Mesenchymal stem cell (in vitro differentiated cells and primary cell): ENCODE data around the gene CDC42SE1.

ENCODE experiments used
- DNase-seq: peaks from one replicate; pipeline ENCODE4 v3.0.0-alpha.2; 2013
- H2AFZ ChIP-seq: one replicate; pipeline ENCODE4 v1.6.1; 2013; ENCODE audit warnings: low read depth, mild to moderate bottlenecking, control low read depth, inconsistent platforms, low read length, moderate library complexity
- H2AK5ac ChIP-seq: 2 replicates; pipeline ENCODE4 v1.6.1; 2013; ENCODE audit warnings: low read length, moderate library complexity, mild to moderate bottlenecking, inconsistent platforms; ENCODE audit not compliant: severe bottlenecking
- H2BK120ac ChIP-seq: one replicate; pipeline ENCODE4 v1.6.1; 2013; ENCODE audit warnings: low read depth, mild to moderate bottlenecking, inconsistent platforms, low read length, moderate library complexity
- H2BK12ac ChIP-seq, 2 experiments: one replicate each; pipeline ENCODE4 v1.6.1; 2013; ENCODE audit warnings: inconsistent platforms in 2 of 2, low read length in 2 of 2, mild to moderate bottlenecking in 2 of 2, moderate library complexity in 2 of 2, control low read depth in 1 of 2
- H2BK15ac ChIP-seq: one replicate; pipeline ENCODE4 v1.6.1; 2013; ENCODE audit warnings: mild to moderate bottlenecking, low read depth, inconsistent platforms; ENCODE audit not compliant: poor library complexity, severe bottlenecking
- H2BK5ac ChIP-seq: 2 replicates; pipeline ENCODE4 v1.6.1; 2013; ENCODE audit warnings: low read depth, mild to moderate bottlenecking, low read length, control low read depth, inconsistent platforms; ENCODE audit not compliant: poor library complexity, severe bottlenecking
- H3K14ac ChIP-seq, 2 experiments: one replicate each; pipeline ENCODE4 v1.6.1; 2013; ENCODE audit warnings: inconsistent platforms in 2 of 2, low read length in 2 of 2, control low read depth in 1 of 2, mild to moderate bottlenecking in 1 of 2, moderate library complexity in 1 of 2
- H3K18ac ChIP-seq, 2 experiments: one replicate each; pipeline ENCODE4 v1.6.1; 2013; ENCODE audit warnings: inconsistent platforms in 2 of 2, low read length in 2 of 2, control low read depth in 1 of 2, low read depth in 1 of 2, mild to moderate bottlenecking in 1 of 2
- H3K23ac ChIP-seq, 2 experiments: one replicate each; pipeline ENCODE4 v1.6.1; 2013; ENCODE audit warnings: inconsistent platforms in 2 of 2, low read length in 2 of 2, mild to moderate bottlenecking in 2 of 2, moderate library complexity in 2 of 2, control low read depth in 1 of 2
- H3K27ac ChIP-seq: 2 replicates; pipeline ENCODE4 v1.5.1; 2013; ENCODE audit warnings: mild to moderate bottlenecking, moderate library complexity, low read length, control low read depth, inconsistent platforms; ENCODE audit not compliant: poor library complexity, severe bottlenecking
- H3K27me3 ChIP-seq, 2 experiments: 2 replicates each; pipeline versions ENCODE4 v1.6.1 to v1.7.0; 2013; ENCODE audit warnings: low read length in 2 of 2, mild to moderate bottlenecking in 2 of 2, moderate library complexity in 2 of 2, control low read depth in 1 of 2, inconsistent platforms in 1 of 2; ENCODE audit not compliant: control insufficient read depth in 1 of 2, insufficient read depth in 1 of 2
- H3K36me3 ChIP-seq, 2 experiments: 2 replicates each; pipeline versions ENCODE4 v1.6.1 to v1.7.0; 2013; ENCODE audit warnings: low read length in 2 of 2, control low read depth in 1 of 2, inconsistent platforms in 1 of 2, low read depth in 1 of 2, mild to moderate bottlenecking in 1 of 2; ENCODE audit not compliant: insufficient read depth in 2 of 2, control insufficient read depth in 1 of 2
- H3K4ac ChIP-seq, 2 experiments: one replicate each; pipeline ENCODE4 v1.6.1; 2013; ENCODE audit warnings: inconsistent platforms in 2 of 2, low read length in 2 of 2, mild to moderate bottlenecking in 2 of 2, moderate library complexity in 2 of 2, control low read depth in 1 of 2, low read depth in 1 of 2
- H3K4me1 ChIP-seq: 2 replicates; pipeline ENCODE4 v1.6.1; 2013; ENCODE audit warnings: low read depth, low read length, control low read depth; ENCODE audit not compliant: control insufficient read depth, insufficient read depth
- H3K4me2 ChIP-seq: 2 replicates; pipeline ENCODE4 v1.6.1; 2013; ENCODE audit warnings: low read length, mild to moderate bottlenecking, inconsistent platforms; ENCODE audit not compliant: poor library complexity, severe bottlenecking
- H3K4me3 ChIP-seq, 2 experiments: 2 replicates each; pipeline versions ENCODE4 v1.5.1 to v1.7.0; 2013; ENCODE audit warnings: low read length in 2 of 2, mild to moderate bottlenecking in 2 of 2, control low read depth in 1 of 2, low read depth in 1 of 2; ENCODE audit not compliant: insufficient read depth in 1 of 2
- H3K79me1 ChIP-seq: replicated peaks from 2 replicates; pipeline ENCODE4 v1.6.1; 2013; ENCODE audit warnings: mild to moderate bottlenecking, control low read depth, low read length, inconsistent platforms; ENCODE audit not compliant: poor library complexity, severe bottlenecking
- H3K9ac ChIP-seq: 2 replicates; pipeline ENCODE4 v1.7.0; 2013; ENCODE audit warnings: mild to moderate bottlenecking, low read length, moderate library complexity
- H3K9me3 ChIP-seq: 2 replicates; pipeline ENCODE4 v1.7.0; 2013; ENCODE audit warnings: mild to moderate bottlenecking, low read length; ENCODE audit not compliant: control insufficient read depth
- H4K8ac ChIP-seq: one replicate; pipeline ENCODE4 v1.6.1; 2013; ENCODE audit warnings: inconsistent platforms, mild to moderate bottlenecking, low read length, moderate library complexity
- H4K91ac ChIP-seq: one replicate; pipeline ENCODE4 v1.6.1; 2013; ENCODE audit warnings: mild to moderate bottlenecking, low read length, inconsistent platforms
- WGBS: methylation state at CpG from one replicate; pipeline ENCODE4 v1.1.7; 2013; ENCODE audit warnings: mixed read lengths; 5-methylcytosine and 5-hydroxymethylcytosine counted together

Gene CDC42SE1

GRCh38 chr1:151026460-151026859, 33.0 kb downstream of the CDC42SE1 start:
- H3K9me3 ChIP-seq, result no peaks in the 10 kb centered on the region
- no peaks in the 10 kb centered on the region for H3K27me3 ChIP-seq
- H3K4me2 ChIP-seq, result no peak overlapping the region
- no peak overlapping the region for H3K4me3 ChIP-seq
- no peak overlapping the region for H3K9ac ChIP-seq
- no peak overlapping the region for H2BK5ac ChIP-seq
- no peak overlapping the region for H2AFZ ChIP-seq
- no peak overlapping the region for H2BK120ac ChIP-seq
- H2BK15ac ChIP-seq, result no peak overlapping the region
- no peak overlapping the region for H3K18ac ChIP-seq
- H3K79me1 ChIP-seq, result peaks cover 5% of the 10 kb centered on the region
- H2BK12ac ChIP-seq, result no peak overlapping the region
- no peak overlapping the region for H3K14ac ChIP-seq
- H3K27ac ChIP-seq, result no peak overlapping the region
- no peak for DNase-seq
- H3K4ac ChIP-seq, result no peak overlapping the region
- no peak overlapping the region for H2AK5ac ChIP-seq
- peaks cover 26 to 60% of the 10 kb centered on the region in 2 experiments for H3K36me3 ChIP-seq
- peaks cover 14% of the 10 kb centered on the region for H3K4me1 ChIP-seq
- no peak overlapping the region for H4K8ac ChIP-seq
- no peak overlapping the region for H3K23ac ChIP-seq
- no peak overlapping the region for H4K91ac ChIP-seq

GRCh38 chr1:151024540-151025146, 34.8 kb downstream of the CDC42SE1 start:
- Histone ChIP-seq H3K4me3 (no peak overlapping the region), H4K8ac (no peak overlapping the region), H3K9ac (no peak overlapping the region), H2AK5ac (peak overlapping the region; percentile 46), H3K27me3 (no peaks in the 10 kb centered on the region), H2BK5ac (peak overlapping the region; percentile 46), H4K91ac (no peak overlapping the region), H2BK15ac (no peak overlapping the region), H2BK12ac (no peak overlapping the region), H3K27ac (no peak overlapping the region), H3K14ac (no peak overlapping the region), H3K9me3 (no peaks in the 10 kb centered on the region), H3K79me1 (peaks cover 5% of the 10 kb centered on the region), H3K4me2 (no peak overlapping the region), H3K36me3 (peaks cover 23 to 46% of the 10 kb centered on the region in 2 experiments), H3K4me1 (peaks cover 14% of the 10 kb centered on the region), H2AFZ (no peak overlapping the region), H3K18ac (no peak overlapping the region), H2BK120ac (no peak overlapping the region), H3K23ac (no peak overlapping the region), H3K4ac (no peak overlapping the region)
- 50% methylated on average over 5 of the region's 6 CpGs for WGBS
- peak; percentile 71 for DNase-seq

GRCh38 chr1:151013518-151013917, 45.9 kb downstream of the CDC42SE1 start:
- Histone ChIP-seq H3K9me3 (no peaks in the 10 kb centered on the region), H3K14ac (no peak overlapping the region), H2BK15ac (no peak overlapping the region), H3K18ac (peak overlapping the region in 1 of 2 experiments; percentile 61), H4K8ac (no peak overlapping the region), H3K4me1 (peaks cover 7% of the 10 kb centered on the region), H2BK120ac (no peak overlapping the region), H4K91ac (no peak overlapping the region), H3K79me1 (peaks cover 20% of the 10 kb centered on the region), H2BK12ac (peak overlapping the region in 1 of 2 experiments; percentile 11), H3K27me3 (no peaks in the 10 kb centered on the region), H3K4ac (no peak overlapping the region), H3K4me2 (no peak overlapping the region), H2AK5ac (no peak overlapping the region), H3K9ac (no peak overlapping the region), H3K27ac (peak overlapping the region; percentile 58), H3K23ac (no peak overlapping the region), H2BK5ac (no peak overlapping the region), H2AFZ (no peak overlapping the region), H3K36me3 (peaks cover 0 to 9% of the 10 kb centered on the region in 2 experiments), H3K4me3 (no peak overlapping the region)
- peak; percentile 89 for DNase-seq
- 56% methylated on average over 1 of the region's 2 CpGs for WGBS

GRCh38 chr1:151012684-151013471, 46.5 kb downstream of the CDC42SE1 start:
- Histone ChIP-seq H3K23ac (no peak overlapping the region), H4K91ac (no peak overlapping the region), H3K4me1 (peaks cover 8% of the 10 kb centered on the region), H4K8ac (no peak overlapping the region), H2AFZ (no peak overlapping the region), H3K4ac (no peak overlapping the region), H3K36me3 (peaks cover 0 to 3% of the 10 kb centered on the region in 2 experiments), H2BK12ac (peak overlapping the region in 1 of 2 experiments; percentile 11), H3K79me1 (peaks cover 22% of the 10 kb centered on the region), H3K9me3 (no peaks in the 10 kb centered on the region), H3K27ac (peak overlapping the region; percentile 58), H3K18ac (peak overlapping the region in 1 of 2 experiments; percentile 61), H3K9ac (no peak overlapping the region), H2BK5ac (no peak overlapping the region), H3K14ac (no peak overlapping the region), H3K4me2 (peak overlapping the region; percentile 17), H3K27me3 (no peaks in the 10 kb centered on the region), H2BK120ac (no peak overlapping the region), H2AK5ac (no peak overlapping the region), H2BK15ac (no peak overlapping the region), H3K4me3 (no peak overlapping the region)
- WGBS, result 96% methylated on average over 13 of the region's 14 CpGs
- no peak for DNase-seq
